GM23338 (cell line): ENCODE measurements around the gene DOCK10. TPM values are rescaled to one million over a fixed set of nuclear protein-coding genes. Genes with fewer than 3 reads are reported as not detected.

Source experiments
- ATAC-seq: fragments of 200-7000 bp; cut with Tn5 transposase; 3 replicates; pipeline ENCODE4 v1.9.1; 2020
- DNase-seq: peaks from one replicate; pipeline ENCODE4 v3.0.0-alpha.2; 2015; ENCODE audit warnings: low spot score
- H2AFZ ChIP-seq: fragments of 200-600 bp; sonication (generic); 2 replicates; pipeline ENCODE4 v1.8.0; 2016; ENCODE audit warnings: antibody characterized with exemption, mild to moderate bottlenecking, moderate library complexity
- H3F3A ChIP-seq: fragments of 200-600 bp; sonication (generic); replicated peaks from 2 replicates; pipeline ENCODE4 v1.8.0; 2017; ENCODE audit warnings: antibody characterized with exemption, mixed run types, low read depth
- H3K27ac ChIP-seq: fragments of 200-600 bp; sonication (generic); 2 replicates; pipeline ENCODE4 v1.6.1; 2016; ENCODE audit warnings: low read depth
- H3K27me3 ChIP-seq: fragments of 200-600 bp; sonication (generic); 2 replicates; pipeline ENCODE4 v1.8.0; 2016; ENCODE audit warnings: mild to moderate bottlenecking, mixed run types, moderate library complexity; ENCODE audit not compliant: insufficient read depth
- H3K36me3 ChIP-seq: fragments of 200-600 bp; sonication (generic); 2 replicates; pipeline ENCODE4 v1.8.0; 2016; ENCODE audit warnings: mild to moderate bottlenecking; ENCODE audit not compliant: insufficient read depth
- H3K4me1 ChIP-seq: fragments of 200-600 bp; sonication (generic); 2 replicates; pipeline ENCODE4 v1.8.0; 2016; ENCODE audit warnings: mild to moderate bottlenecking, moderate library complexity; ENCODE audit not compliant: insufficient read depth
- H3K4me2 ChIP-seq: fragments of 200-600 bp; sonication (generic); 2 replicates; pipeline ENCODE4 v1.7.1; 2017; ENCODE audit warnings: mixed run types
- H3K4me3 ChIP-seq: fragments of 200-600 bp; sonication (generic); 2 replicates; pipeline ENCODE4 v1.6.1; 2016; ENCODE audit warnings: mixed run types
- H3K79me2 ChIP-seq: fragments of 200-600 bp; sonication (generic); replicated peaks from 2 replicates; pipeline ENCODE4 v1.8.0; 2017; ENCODE audit warnings: mild to moderate bottlenecking; ENCODE audit not compliant: insufficient read depth
- H3K9me2 ChIP-seq: fragments of 200-600 bp; sonication (generic); 2 replicates; pipeline ENCODE4 v1.8.0; 2017; ENCODE audit not compliant: insufficient read depth
- H4K20me1 ChIP-seq: fragments of 200-600 bp; sonication (generic); replicated peaks from 2 replicates; pipeline ENCODE4 v1.8.0; 2017; ENCODE audit warnings: mild to moderate bottlenecking; ENCODE audit not compliant: insufficient read depth
- H3K27ac Mint-ChIP-seq: 2 replicates; pipeline ENCODE4 v1.8.0; 2020; ENCODE audit warnings: inconsistent platforms, mild to moderate bottlenecking, moderate library complexity, mixed read lengths
- H3K27me3 Mint-ChIP-seq: 3 replicates; pipeline ENCODE4 v1.8.0; 2022; ENCODE audit warnings: low read depth, mild to moderate bottlenecking, moderate library complexity, mixed read lengths, inconsistent platforms; ENCODE audit not compliant: insufficient read depth, poor library complexity
- H3K36me3 Mint-ChIP-seq: 3 replicates; pipeline ENCODE4 v1.8.0; 2021; ENCODE audit warnings: low read depth, mild to moderate bottlenecking, inconsistent platforms, moderate library complexity, mixed read lengths
- H3K4me1 Mint-ChIP-seq: 3 replicates; pipeline ENCODE4 v1.8.0; 2020; ENCODE audit warnings: mild to moderate bottlenecking, inconsistent platforms, mixed read lengths
- H3K4me3 Mint-ChIP-seq: 3 replicates; pipeline ENCODE4 v1.8.0; 2021; ENCODE audit warnings: moderate library complexity, mild to moderate bottlenecking, inconsistent platforms, mixed read lengths
- H3K9me3 Mint-ChIP-seq: 3 replicates; pipeline ENCODE4 v1.8.0; 2020; ENCODE audit warnings: moderate library complexity, mild to moderate bottlenecking, inconsistent platforms, mixed read lengths
- EZH2 ChIP-seq: fragments of 200-600 bp; sonication (generic); IDR thresholded peaks from one replicate; pipeline ENCODE4 v1.8.0; 2017; ENCODE audit warnings: antibody characterized with exemption, mild to moderate bottlenecking, low read depth; ENCODE audit not compliant: unreplicated experiment
- EZH2phosphoT487 ChIP-seq: fragments of 200-600 bp; sonication (generic); IDR thresholded peaks from one replicate; pipeline ENCODE4 v1.8.1; 2018; ENCODE audit warnings: antibody characterized with exemption; ENCODE audit not compliant: unreplicated experiment
- JUNB ChIP-seq: IDR thresholded peaks from one replicate; pipeline ENCODE4 v1.6.1; 2016; ENCODE audit warnings: antibody characterized with exemption; ENCODE audit not compliant: unreplicated experiment
- NANOG ChIP-seq: IDR thresholded peaks from 2 replicates; pipeline ENCODE4 v1.6.1; 2016; ENCODE audit warnings: antibody characterized with exemption, borderline replicate concordance
- POLR2AphosphoS5 ChIP-seq: IDR thresholded peaks from 2 replicates; pipeline ENCODE4 v1.6.1; 2016; ENCODE audit warnings: antibody characterized with exemption, low read depth
- STAT1 ChIP-seq: IDR thresholded peaks from one replicate; pipeline ENCODE4 v1.6.1; 2016; ENCODE audit warnings: antibody characterized with exemption; ENCODE audit not compliant: unreplicated experiment
- ZNF114 ChIP-seq: fragments of 250-450 bp; sonication (Bioruptor Pico); IDR thresholded peaks from 2 replicates; pipeline ENCODE4 v1.5.0; 2020; ENCODE audit warnings: mild to moderate bottlenecking, moderate library complexity
- ZNF462 ChIP-seq: fragments of 250-450 bp; sonication (Bioruptor Pico); IDR thresholded peaks from 2 replicates; pipeline ENCODE4 v1.5.0; 2020; ENCODE audit warnings: mild to moderate bottlenecking, moderate library complexity
- polyA plus RNA-seq: library from polyadenylated mRNA; unstranded; fragments of >200 nt; fragmentation: Nextera tagmentation; extraction: Ambion mirVana; gene quantifications from 2 replicates; pipeline ENCODE4 v1.2.1, GENCODE V29; 2016
- total RNA-seq: library from RNA; depleted of rRNA; stranded (reverse); fragments of >200 nt; shearing (Covaris generic); gene quantifications from 2 replicates; pipeline ENCODE4 v1.2.3, GENCODE V29; 2014

DOCK10 gene
- total and polyA plus RNA-seq, 2 experiments from 2014 or later: 1.0 to 1.7 TPM

DNA sequence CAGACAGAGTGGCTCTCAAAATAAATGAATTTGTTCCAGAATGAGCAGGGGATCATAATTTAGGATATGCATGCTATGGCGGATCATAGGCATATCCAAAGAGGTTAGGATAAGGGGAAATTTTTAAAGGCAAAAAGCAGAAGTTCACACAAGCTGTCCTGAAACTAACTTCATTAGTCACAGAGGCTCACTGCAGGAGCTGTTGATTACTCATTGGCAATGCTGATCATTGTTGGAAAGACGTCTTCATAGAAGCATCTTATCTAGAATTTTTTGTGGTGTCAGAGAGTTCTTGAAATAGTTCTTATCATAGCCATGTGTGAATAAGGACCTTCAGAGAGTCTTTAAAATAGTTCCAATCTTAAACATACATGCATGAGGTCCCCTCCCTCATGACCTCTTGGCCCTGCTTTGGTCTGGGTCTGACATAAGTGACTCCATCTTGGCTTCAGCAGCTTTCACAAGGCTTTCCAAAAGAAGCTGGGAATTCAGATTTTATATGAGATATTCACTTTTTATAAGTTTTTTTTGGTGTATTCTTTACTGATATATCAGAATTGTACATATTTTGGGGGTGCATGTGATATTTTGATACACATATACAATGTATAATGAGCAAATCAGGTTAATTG, 318.6 kb downstream of the DOCK10 start (continued):
- no peak for TF ChIP-seq ZNF462 (CRISPR knock-in tag)
- no peak for TF ChIP-seq POLR2AphosphoS5
- no peak for TF ChIP-seq ZNF114 (CRISPR knock-in tag)
- TF ChIP-seq EZH2phosphoT487: no peak
- no peak for TF ChIP-seq NANOG
- TF ChIP-seq EZH2: no peak

DNA sequence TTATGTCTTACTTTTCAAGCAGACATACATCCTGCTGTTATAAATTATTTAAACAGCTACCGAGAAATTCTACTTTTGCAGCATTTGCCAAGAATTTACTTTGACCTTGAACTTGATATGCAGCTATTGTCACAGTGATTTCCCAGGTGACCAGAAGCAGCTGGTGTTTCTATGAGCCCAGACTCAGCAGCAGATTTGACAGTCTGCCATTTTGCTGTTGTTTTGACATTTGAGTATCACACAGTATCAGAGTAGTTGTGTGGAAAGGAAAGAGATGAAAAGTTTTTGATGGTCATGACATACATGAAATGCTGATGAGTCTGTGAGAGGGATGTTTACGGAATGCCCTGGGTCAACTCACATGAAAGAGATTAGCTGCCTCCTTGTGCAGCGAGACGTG, 319.5 kb downstream of the DOCK10 start:
- DNase-seq (no peak), ATAC-seq (no peak)
- H3K9me2 ChIP-seq: 0 out of 2 replicates have a peak, but pooled peaks cover 9% of the 10 kb centered on the region
- no peak overlapping the region for H3K4me2 ChIP-seq
- H3K4me3 Mint-ChIP-seq: no peak overlapping the region
- no peaks in the 10 kb centered on the region for H4K20me1 ChIP-seq
- 0 out of 3 replicates have a peak, but pooled peaks cover 2% of the 10 kb centered on the region for H3K36me3 Mint-ChIP-seq
- no peak overlapping the region for H3K27ac ChIP-seq
- no peaks in the 10 kb centered on the region for H3K79me2 ChIP-seq
- H3K4me1 Mint-ChIP-seq: no peaks in the 10 kb centered on the region
- no peaks in the 10 kb centered on the region for H3K27me3 ChIP-seq
- H3K36me3 ChIP-seq: no peaks in the 10 kb centered on the region
- no peaks in the 10 kb centered on the region for H3K4me1 ChIP-seq
- no peak overlapping the region for H2AFZ ChIP-seq
- no peak overlapping the region for H3K4me3 ChIP-seq
- H3F3A ChIP-seq: no peaks in the 10 kb centered on the region
- H3K27me3 Mint-ChIP-seq: no peaks in the 10 kb centered on the region
- H3K27ac Mint-ChIP-seq: no peak overlapping the region; the same call in 1 of the 2 replicates
- H3K9me3 Mint-ChIP-seq: peaks cover 9% of the 10 kb centered on the region; the same call in 2 of the 3 replicates
- TF ChIP-seq STAT1 (no peak), JUNB (no peak), ZNF462 (CRISPR knock-in tag) (no peak), EZH2phosphoT487 (no peak)
